ENCODE measurements around the gene CYP24A1.
"Not testable (repeated sequence)": the region's sequence is repeated elsewhere in the genome, so short reads cannot be mapped to it uniquely, and the experiment has no call there.

Gene CYP24A1

GRCh38 chr20:54132612-54133433 is 41.0 kb downstream of the CYP24A1 start:
- DNase-seq, result no peak

GRCh38 chr20:54131675-54132611 is 41.8 kb downstream of the CYP24A1 start:
- DNase-seq, result no peak

DNA sequence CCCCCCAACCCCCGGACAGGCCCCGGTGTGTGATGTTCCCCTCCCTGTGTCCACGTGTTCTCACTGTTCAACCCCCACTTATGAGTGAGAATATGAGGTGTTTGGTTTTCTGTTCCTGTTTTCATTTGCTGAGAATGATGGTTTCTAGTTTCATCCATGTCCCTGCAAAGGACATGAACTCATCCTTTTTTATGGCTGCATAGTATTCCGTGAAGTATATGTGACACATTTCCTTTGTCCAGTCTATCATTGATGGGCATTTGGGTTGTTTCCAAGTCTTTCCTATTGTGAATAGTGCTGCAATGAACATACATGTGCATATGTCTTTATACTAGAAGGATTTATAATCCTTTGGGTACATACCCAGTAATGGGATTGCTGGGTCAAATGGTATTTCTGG is 42.7 kb downstream of the CYP24A1 start:
- DNase-seq, result not testable (repeated sequence)

- no peak for DNase-seq
Observed at GRCh38 chr20:54129350-54129749, 44.4 kb downstream of the CYP24A1 start.

GRCh38 chr20:54127855-54128574 is 45.8 kb downstream of the CYP24A1 start:
- no peak for DNase-seq

DNA sequence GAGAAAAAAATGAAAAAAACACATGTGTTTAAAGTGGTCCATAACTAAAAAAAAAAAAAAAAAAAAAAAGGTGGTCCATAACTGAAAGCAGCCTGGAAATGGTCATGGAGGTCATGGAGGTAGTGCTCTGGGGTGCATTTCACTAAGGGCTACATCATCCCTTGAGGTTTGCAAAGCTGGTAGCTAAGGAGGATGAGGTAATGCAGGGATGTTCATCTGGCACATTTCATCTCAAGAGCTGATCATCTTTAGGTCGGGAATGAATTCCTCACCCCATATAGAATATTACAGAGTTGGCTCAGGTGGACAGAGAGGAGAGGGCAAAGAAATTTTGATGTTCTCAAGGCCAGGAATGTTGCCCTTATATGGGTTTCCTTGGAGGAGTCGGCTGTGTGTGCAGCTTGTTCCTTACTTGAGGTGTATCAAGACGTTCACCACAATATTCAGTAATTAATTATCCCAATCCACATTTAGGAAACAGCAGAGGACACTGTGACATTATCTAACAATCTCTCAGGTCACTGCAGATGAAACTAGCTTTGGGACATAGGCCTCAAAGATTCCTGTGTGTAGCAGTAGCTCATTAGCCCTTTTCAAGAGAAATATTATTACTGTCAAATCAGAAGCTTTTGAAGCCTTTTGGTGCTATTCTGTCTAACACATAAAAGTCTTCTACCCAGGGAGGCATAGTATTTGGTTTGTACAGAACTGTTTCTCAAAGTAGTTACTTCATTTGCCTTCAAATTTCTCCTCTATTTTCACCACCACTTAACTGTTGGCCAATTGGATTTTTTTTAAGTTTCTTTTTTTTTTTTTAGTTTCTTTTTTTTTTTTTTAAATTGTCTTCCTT is 46.8 kb downstream of the CYP24A1 start:
- no peak for DNase-seq

- not testable (repeated sequence) for DNase-seq
Observed at GRCh38 chr20:54126328-54126727, 47.5 kb downstream of the CYP24A1 start.

DNA sequence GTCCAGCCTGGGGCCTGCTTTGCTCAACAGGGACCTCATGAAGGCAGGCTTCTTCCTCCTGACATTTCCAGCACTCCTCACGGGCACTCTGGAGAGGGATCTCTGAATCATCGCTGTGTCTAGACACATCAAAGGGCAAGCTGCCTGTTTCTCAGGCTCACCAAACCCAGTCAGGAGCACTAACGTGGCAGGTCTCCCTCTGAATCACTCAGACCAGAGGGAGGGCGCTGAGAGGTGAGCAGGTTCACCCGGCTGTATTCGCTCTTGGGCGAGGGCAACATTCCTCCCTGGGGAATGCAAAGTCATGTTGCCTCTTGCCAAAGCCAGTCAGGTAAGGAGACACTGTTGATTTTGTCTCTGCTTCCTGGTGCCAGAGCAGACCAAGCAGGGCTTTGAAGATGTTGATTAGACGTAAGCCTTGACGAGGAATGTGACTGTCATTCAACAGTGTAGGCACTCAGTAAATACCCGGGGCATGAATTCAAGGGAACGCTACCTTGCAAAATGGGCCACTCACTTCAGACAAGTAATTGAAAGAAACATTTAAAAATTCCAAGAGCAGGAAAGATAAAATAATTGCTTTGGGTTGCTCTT is 50.1 kb downstream of the CYP24A1 start:
- no peak for DNase-seq

DNA sequence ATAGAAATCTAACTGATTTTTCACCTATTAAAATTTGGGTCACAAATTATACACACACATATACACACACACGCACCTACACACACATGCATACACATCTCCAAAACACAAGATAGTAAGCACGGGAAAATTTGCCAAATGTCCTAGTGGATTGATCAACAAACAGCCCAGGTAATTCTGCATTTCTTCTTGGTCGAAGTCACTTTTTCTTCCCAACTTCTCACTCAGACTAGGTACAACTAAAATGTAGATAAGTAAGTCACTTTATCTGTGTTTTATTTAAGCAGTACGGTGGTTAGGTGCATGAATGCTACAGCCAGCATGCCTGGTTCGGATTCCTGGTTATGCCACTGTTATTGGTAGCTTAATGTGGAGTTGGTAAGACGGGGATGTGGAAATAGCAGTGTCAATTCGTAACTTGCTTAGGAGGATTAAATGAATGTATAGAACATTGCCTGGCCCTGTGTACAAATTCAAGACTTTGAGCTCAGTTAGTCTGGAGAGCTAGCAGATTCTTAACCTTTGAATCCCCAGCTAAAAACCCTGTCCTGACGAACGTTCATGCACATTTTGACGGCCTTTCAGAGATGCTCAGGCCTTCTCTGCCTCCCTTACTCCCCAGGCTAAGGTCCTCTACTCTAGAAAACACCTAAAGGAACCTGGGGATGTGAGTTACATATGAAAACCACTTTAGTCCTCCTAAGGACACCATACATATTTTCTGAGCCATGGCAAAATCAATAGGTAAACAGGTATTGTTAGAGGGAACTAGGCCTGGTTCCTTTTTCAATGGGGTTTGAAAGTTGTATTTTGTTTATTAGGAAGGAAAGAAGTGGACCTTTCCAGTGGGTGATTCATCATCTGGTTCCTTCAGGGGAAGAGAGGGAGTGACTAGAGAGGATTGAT is 50.9 kb downstream of the CYP24A1 start:
- no peak for DNase-seq

- no peak for DNase-seq
Observed at GRCh38 chr20:54122189-54122588, 51.6 kb downstream of the CYP24A1 start.

DNA sequence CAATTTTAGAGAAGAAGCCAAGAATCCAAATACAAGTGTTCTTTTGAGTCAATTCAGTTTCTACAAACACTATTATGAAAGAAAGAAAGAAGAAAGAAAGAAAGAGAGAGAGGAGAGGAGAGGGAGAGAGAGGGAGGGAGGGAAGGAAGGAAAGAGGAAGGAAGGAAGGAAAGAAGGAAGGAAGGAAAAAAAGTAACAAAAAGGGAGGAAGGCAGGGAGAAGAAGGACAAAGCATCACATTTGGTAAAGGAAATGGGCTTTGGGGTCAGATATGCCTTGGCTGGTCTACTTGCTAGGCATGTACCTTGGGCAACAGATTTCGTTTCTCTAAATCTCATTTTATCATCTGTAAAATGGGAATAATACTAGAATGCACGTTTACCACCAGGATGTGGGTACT is 54.0 kb downstream of the CYP24A1 start:
- no peak for DNase-seq

DNA sequence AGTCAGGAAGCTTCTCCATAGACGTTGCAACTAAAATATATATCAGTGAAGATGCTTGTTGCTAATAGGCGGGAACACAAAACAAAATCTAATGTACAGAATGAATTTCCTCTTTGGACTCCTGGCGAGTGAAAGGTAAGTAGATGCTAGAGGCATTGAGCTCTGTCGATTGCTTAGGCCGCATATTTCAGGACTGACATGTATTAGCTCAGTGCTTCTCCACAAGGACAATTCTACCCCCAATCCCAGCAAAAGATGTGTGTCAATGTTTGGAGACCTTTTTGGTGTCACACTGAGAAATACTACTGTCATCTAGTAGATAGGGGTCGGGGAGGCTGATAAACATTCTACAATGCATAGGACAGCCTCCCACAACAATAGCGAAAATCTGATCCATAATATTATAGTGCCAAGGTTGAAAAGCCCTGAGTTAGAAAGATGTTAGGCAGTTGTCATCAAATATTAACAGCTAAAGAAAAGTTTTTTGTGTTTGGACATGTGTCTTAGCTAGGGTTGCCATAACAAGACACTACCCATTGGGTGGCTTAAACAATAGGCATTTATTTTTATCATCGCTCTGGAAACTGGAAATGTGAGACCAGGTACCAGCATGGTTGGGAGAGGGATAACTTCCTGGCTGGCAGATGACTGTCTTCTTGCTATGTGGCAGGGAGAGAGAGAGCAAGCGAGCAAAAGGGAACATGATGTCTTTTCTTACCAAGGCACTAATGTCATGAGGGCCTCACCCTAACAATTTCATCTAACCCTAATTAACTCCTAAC is 55.4 kb downstream of the CYP24A1 start:
- DNase-seq, result no peak

DNA sequence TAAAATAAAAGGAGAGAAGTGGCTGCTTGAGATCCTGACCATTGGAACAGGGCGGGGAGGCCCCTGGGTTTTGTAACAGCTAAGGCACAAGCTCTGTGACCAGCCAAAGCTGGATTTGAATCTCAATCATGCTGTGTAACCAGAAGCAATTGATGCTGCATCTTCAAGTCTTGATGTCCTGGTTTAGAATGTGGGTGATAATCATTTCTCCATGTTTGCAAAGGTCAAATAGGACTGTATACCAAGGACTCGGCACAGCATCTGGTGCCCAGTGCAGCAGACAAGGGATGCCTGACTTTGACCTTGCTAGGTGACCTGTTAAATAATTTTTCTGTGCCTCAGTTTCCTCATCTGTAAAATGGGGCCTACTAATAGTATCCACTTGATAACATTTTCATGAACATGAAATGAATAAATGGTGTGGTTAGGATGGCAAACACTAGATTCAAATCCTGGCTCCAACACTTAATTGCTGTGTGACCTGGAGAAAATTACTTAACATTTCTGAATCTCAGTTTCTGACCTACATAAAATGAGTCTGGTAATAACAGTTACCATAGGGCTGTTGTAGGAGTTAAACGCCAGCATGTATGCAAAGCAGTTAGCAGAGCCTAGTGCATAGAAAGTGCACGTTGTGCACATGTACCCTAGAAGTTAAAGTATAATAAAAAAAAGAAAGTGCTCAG is 57.1 kb downstream of the CYP24A1 start:
- DNase-seq, result no peak

DNA sequence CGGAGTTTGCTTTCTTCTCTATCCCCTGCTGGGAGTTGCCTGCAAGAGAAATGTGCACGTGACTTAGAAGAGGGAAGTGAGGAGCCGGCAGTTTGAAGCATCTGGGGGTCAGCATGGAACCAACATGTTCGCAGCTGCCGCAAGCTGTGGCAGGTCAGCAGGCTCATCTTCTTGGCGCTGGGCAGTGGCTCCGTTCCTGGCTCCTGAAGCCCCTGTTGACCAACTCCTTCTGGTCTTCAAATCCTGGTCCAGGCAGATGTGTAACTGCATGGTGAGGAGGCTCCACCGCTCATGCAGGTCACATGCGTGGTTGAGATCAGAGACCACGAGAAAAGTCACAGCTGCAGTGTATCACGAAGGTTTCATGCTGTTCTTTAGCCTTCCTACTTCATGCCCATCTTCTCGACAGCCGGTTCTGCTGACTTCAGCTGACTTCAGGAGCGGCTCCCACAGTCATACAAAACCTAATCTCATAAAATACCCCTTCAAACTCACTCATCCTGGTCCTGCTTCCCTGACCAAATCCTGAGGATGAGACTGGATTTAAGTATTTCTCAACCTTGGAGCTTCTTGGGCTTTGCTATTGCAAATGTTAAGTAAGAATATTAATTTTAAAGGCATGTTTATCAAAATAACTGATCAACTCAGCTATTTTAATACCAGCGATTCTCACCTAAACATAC is 58.5 kb downstream of the CYP24A1 start:
- DNase-seq, result no peak

DNA sequence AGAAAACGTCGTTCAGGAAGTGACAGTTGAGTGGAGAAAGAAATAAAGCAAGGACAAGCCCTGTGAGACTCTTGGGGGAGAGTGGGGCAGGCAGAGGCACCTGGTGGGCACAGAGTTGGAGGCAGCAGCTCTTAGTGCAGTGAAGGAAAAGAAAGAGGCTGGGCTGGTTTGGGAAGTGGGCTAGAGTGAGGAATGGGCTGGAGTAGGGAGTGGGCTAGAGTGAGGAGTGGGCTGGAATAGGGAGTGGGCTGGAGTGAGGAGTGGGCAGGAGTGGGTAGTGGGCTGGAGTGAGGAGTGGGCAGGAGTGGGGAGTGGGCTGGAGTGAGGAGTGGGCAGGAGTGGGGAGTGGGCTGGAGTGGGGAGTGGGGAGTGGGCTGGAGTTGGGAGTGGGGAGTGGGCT is 59.7 kb downstream of the CYP24A1 start:
- DNase-seq, result no peak

DNA sequence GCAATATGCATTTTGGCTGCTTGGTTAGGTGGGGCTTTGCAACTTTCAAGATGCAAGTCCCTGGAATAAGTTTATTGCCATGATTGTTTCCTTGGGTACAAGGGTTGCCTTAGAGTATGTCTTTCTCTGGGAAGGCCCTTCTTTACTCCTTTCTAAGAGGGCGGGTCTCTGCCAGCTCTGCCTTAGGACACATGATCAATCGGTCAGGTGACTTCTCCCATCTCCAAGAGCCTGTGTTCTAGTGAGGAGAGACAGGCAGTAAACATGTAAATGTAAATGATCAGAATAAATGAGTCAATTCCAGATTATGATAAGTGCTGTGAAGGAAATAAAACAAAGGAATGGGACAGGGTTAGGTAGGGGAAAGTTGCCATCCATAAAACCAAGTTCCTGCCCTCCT is 60.2 kb downstream of the CYP24A1 start:
- no peak for DNase-seq

GRCh38 chr20:54112221-54112884 is 61.4 kb downstream of the CYP24A1 start:
- no peak for DNase-seq

DNA sequence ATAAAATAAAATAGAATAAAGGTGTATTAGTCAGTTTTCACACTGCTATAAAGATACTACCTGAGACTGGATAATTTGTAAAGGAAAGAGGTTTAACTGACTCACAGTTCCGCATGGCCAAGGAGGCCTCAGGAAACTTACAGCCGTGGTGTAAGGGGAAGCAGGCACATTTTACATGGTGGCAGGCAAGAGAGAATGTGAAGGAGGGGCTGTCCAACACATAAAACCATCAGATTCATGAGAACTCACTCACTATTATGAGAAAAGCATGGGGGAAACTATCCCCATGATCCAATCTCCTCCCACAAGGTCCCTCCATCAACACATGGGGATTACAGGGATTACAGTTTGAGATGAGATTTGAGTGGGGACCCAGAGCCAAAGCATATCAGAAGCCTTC is 62.3 kb downstream of the CYP24A1 start:
- DNase-seq, result no peak
